Right lobe of liver (tissue), 4 donors: Measurements from ENCODE around the gene ARHGDIB.

Experiments
- CTCF ChIP-seq, 4 donors: fragments of 200-600 bp in 3 of 4; fragments of 450-650 bp in 1 of 4; IDR thresholded peaks; one replicate each; pipeline versions ENCODE4 v1.5.1 to v1.8.0; 2016 to 2022; ENCODE audit warnings: antibody characterized with exemption in 4 of 4, mild to moderate bottlenecking in 2 of 4
- POLR2A ChIP-seq: fragments of 450-650 bp; IDR thresholded peaks from one replicate; pipeline ENCODE4 v1.6.1; 2017; ENCODE audit warnings: antibody characterized with exemption, mild to moderate bottlenecking
- donor health status: DM: no; HTN: no; CAD: no.
- donor health status: DM: no; HTN: no; CAD: no.
- donor health status: DM: no; HTN: yes; CAD: no.

GRCh38 chr12:14907953-14908352, 53.4 kb downstream of the ARHGDIB start:
- TF ChIP-seq CTCF (IDR thresholded peaks at IDR 0.05) (no peak), POLR2A (no peak)
